Measurements from ENCODE around the gene FAM111B. TPM values are rescaled to one million over a fixed set of nuclear protein-coding genes. Genes with fewer than 3 reads are reported as not detected.

The FAM111B gene
- total RNA-seq, 1 experiment from 2014 or later: 23.6 TPM

- DNase-seq (ENCODE audit: low read depth, low spot score): no peak
- POLR2A ChIA-PET: no interaction called here
Observed at GRCh38 chr11:59172345-59173079, 65.5 kb downstream of the FAM111B start.

More at GRCh38 chr11:59172345-59173079, 65.5 kb downstream of the FAM111B start:
- no TSS peak for BruUV-seq (replicated peaks)
- Histone ChIP-seq H3K4me1 (ENCODE audit: control insufficient read depth, insufficient read depth, low read length) (peaks cover 7% of the 10 kb centered on the region), H3K27ac (ENCODE audit: low read length) (no peak overlapping the region), H3K27me3 (ENCODE audit: control insufficient read depth, insufficient read depth, low read length) (peaks cover 10% of the 10 kb centered on the region), H3K36me3 (ENCODE audit: control insufficient read depth, insufficient read depth, low read length) (no peaks in the 10 kb centered on the region), H3K4me3 (ENCODE audit: low read depth in 2 of 2, low read length in 2 of 2) (peak overlapping the region; percentile 43 to 61), H3K9me3 (ENCODE audit: control insufficient read depth, insufficient read depth, low read depth, low read length) (no peaks in the 10 kb centered on the region)
- CTCF ChIA-PET: interaction anchor here (0.5 to 1.6 kb wide), 9 partner anchors 13 to 1695 kb away, joined by 3 to 16 read pairs (median 3); partner anchors contain the start of gene ZP1
- TF ChIP-seq SIN3A (IDR thresholded peaks at IDR 0.05; ENCODE audit: borderline replicate concordance, insufficient read depth, low read depth, low read length) (no peak), REST (IDR thresholded peaks at IDR 0.05; ENCODE audit: insufficient read depth in 1 of 2, low read depth in 2 of 2, low read length in 1 of 2) (no peak), TCF7L2 (IDR thresholded peaks at IDR 0.05; ENCODE audit: low read depth, low read length) (no peak), CTCF (IDR thresholded peaks at IDR 0.05) (no peak), POLR2AphosphoS5 (IDR thresholded peaks at IDR 0.05; ENCODE audit: low read depth, low read length) (no peak)
- intact Hi-C loops (cut with micrococcal nuclease; ENCODE audit: unreplicated experiment) (no loop called here), in situ Hi-C loops (cut with HindIII; ENCODE audit: low pct_unique_long_range_greater_than_20kb, low sequenced_read_pairs) (no loop called here)
- peak; percentile 41 for ATAC-seq

Measured in Panc1 (cell line).